D721Med (cell line): ENCODE measurements around the gene POU2F1.
A peak's percentile ranks its signal among the peaks of the same experiment; 100 is the strongest.

Source experiments
- DNase-seq: peaks from one replicate; pipeline ENCODE4 v3.0.0; 2011; ENCODE audit warnings: low spot score; ENCODE audit not compliant: insufficient read length
- FAIRE-seq: peaks from 2 replicates; lab custom pipeline; 2011; peaks lifted over from hg19 to GRCh38; lab: Jason Lieb, UNC
- CTCF ChIP-seq: IDR thresholded peaks from 2 replicates; pipeline ENCODE4 v1.5.1; 2012; ENCODE audit warnings: mild to moderate bottlenecking, control low read depth; ENCODE audit not compliant: insufficient read depth; ENCODE audit errors: missing control alignments

POU2F1 gene

GRCh38 chr1:167298325-167298724 is 77.6 kb downstream of the POU2F1 start:
- FAIRE-seq (no peak), DNase-seq (no peak)
- TF ChIP-seq CTCF = no peak

GRCh38 chr1:167301355-167301754 is 80.7 kb downstream of the POU2F1 start:
- FAIRE-seq (no peak), DNase-seq (no peak)
- TF ChIP-seq CTCF = no peak

- no peak for FAIRE-seq
- no peak for TF ChIP-seq CTCF
- no peak for DNase-seq
Observed at GRCh38 chr1:167304165-167304564, 83.5 kb downstream of the POU2F1 start.

- FAIRE-seq (no peak), DNase-seq (no peak)
- no peak for TF ChIP-seq CTCF
Observed at GRCh38 chr1:167305059-167305705, 84.5 kb downstream of the POU2F1 start.

- FAIRE-seq (peak; percentile 95), DNase-seq (peak; percentile 26)
- no peak for TF ChIP-seq CTCF
Observed at GRCh38 chr1:167305706-167306277, 85.1 kb downstream of the POU2F1 start.

GRCh38 chr1:167310732-167311131 is 90.0 kb downstream of the POU2F1 start:
- TF ChIP-seq CTCF = no peak
- DNase-seq = no peak
- no peak for FAIRE-seq

GRCh38 chr1:167312871-167313270 is 92.2 kb downstream of the POU2F1 start:
- TF ChIP-seq CTCF = no peak
- FAIRE-seq = no peak
- no peak for DNase-seq
